HG03442 (cell line): Measurements from ENCODE around the gene CELF5.
"Not testable (repeated sequence)": the region's sequence is repeated elsewhere in the genome, so short reads cannot be mapped to it uniquely, and the experiment has no call there.

ENCODE experiments used
- ATAC-seq: cut with Tn5 transposase; IDR thresholded peaks from one replicate; pipeline ENCODE4 v1.9.1; 2021; ENCODE audit warnings: mild to moderate bottlenecking, moderate library complexity; ENCODE audit not compliant: unreplicated experiment

Gene CELF5

GRCh38 chr19:3189702-3190469 is 34.6 kb upstream of the CELF5 start:
- no peak for ATAC-seq

GRCh38 chr19:3190470-3190770 is 34.0 kb upstream of the CELF5 start:
- no peak for ATAC-seq

GRCh38 chr19:3190921-3191805 is 33.3 kb upstream of the CELF5 start:
- ATAC-seq: no peak

- ATAC-seq: not testable (repeated sequence)
These were observed 32.7 kb upstream of the CELF5 start for GRCh38 chr19:3191806-3192104.

- ATAC-seq: no peak
These were observed 32.2 kb upstream of the CELF5 start for GRCh38 chr19:3192228-3192635.

GRCh38 chr19:3192684-3193083 is 31.8 kb upstream of the CELF5 start:
- ATAC-seq: no peak

GRCh38 chr19:3193256-3194105 is 31.0 kb upstream of the CELF5 start:
- no peak for ATAC-seq

GRCh38 chr19:3194106-3195087 is 30.1 kb upstream of the CELF5 start:
- ATAC-seq: no peak

- no peak for ATAC-seq
These were observed 28.2 kb upstream of the CELF5 start for GRCh38 chr19:3196064-3196932.

- no peak for ATAC-seq
These were observed 27.6 kb upstream of the CELF5 start for GRCh38 chr19:3196933-3197205.

GRCh38 chr19:3198901-3199700 is 25.4 kb upstream of the CELF5 start:
- ATAC-seq: no peak

GRCh38 chr19:3201072-3201700 is 23.3 kb upstream of the CELF5 start:
- ATAC-seq: no peak

- ATAC-seq: no peak
These were observed 22.6 kb upstream of the CELF5 start for GRCh38 chr19:3201911-3202310.

- no peak for ATAC-seq
These were observed 22.1 kb upstream of the CELF5 start for GRCh38 chr19:3202346-3202745.

- not testable (repeated sequence) for ATAC-seq
These were observed 21.6 kb upstream of the CELF5 start for GRCh38 chr19:3202895-3203294.

GRCh38 chr19:3203805-3204645 is 20.4 kb upstream of the CELF5 start:
- ATAC-seq: no peak

GRCh38 chr19:3204646-3205275 is 19.7 kb upstream of the CELF5 start:
- no peak for ATAC-seq
